A549 (cell line): ENCODE measurements around the gene SPSB3.

Source experiments
- CHD2 ChIP-seq: fragments of 150-350 bp; IDR thresholded peaks from 2 replicates; pipeline ENCODE4 v1.6.1; 2014; ENCODE audit warnings: low read length; ENCODE audit not compliant: partially characterized antibody
- EP300 ChIP-seq, 2 experiments: fragments of >200 bp; sonication (Bioruptor Twin); formaldehyde crosslinking; IDR thresholded peaks; 2 replicates in 1 of 2; 3 replicates in 1 of 2; pipeline ENCODE4 v1.6.1; 2016 to 2017
- FOSL2 ChIP-seq, 2 experiments: fragments of 450-650 bp in 1 of 2; fragments of >200 bp in 1 of 2; sonication (Bioruptor Twin) in 1 of 2; formaldehyde crosslinking; IDR thresholded peaks; 2 replicates each; pipeline versions ENCODE4 v1.5.0 to v1.6.1; 2016 to 2020; ENCODE audit warnings: mild to moderate bottlenecking in 1 of 2, moderate library complexity in 1 of 2
- GATA3 ChIP-seq: IDR thresholded peaks from 2 replicates; pipeline ENCODE4 v1.6.1; 2012; ENCODE audit warnings: borderline replicate concordance
- NFE2L2 ChIP-seq: fragments of 150-350 bp; conservative IDR thresholded peaks from 2 replicates; pipeline ENCODE4 v1.6.1; 2014; ENCODE audit warnings: low read length
- POLR2A ChIP-seq: IDR thresholded peaks from 2 replicates; pipeline ENCODE4 v1.6.1; 2012; ENCODE audit warnings: mild to moderate bottlenecking, low read length
- POLR2AphosphoS2 ChIP-seq: conservative IDR thresholded peaks from 2 replicates; pipeline ENCODE4 v1.6.1; 2012; ENCODE audit warnings: low read length, improper control_type of control experiment, inconsistent platforms
- SREBF2 ChIP-seq: fragments of 450-650 bp; IDR thresholded peaks from 2 replicates; pipeline ENCODE4 v1.6.1; 2014; ENCODE audit warnings: mild to moderate bottlenecking, moderate library complexity
- ZC3H11A ChIP-seq: fragments of 450-650 bp; IDR thresholded peaks from 2 replicates; pipeline ENCODE4 v1.6.1; 2014; ENCODE audit warnings: antibody characterized with exemption, mild to moderate bottlenecking
- TF ChIP-seq, protein P1 (sequence below): fragments of >200 bp; sonication (Bioruptor Twin); formaldehyde crosslinking; IDR thresholded peaks from 3 replicates; pipeline ENCODE4 v1.5.1; 2016
- TF ChIP-seq, protein P2 (sequence below): IDR thresholded peaks from 2 replicates; pipeline ENCODE4 v1.6.1; 2012
- TF ChIP-seq, protein P3 (sequence below): fragments of 150-350 bp; IDR thresholded peaks from 2 replicates; pipeline ENCODE4 v1.6.1; 2014; ENCODE audit warnings: low read depth, mild to moderate bottlenecking, low read length
- TF ChIP-seq, protein P4 (sequence below): fragments of 450-650 bp; IDR thresholded peaks from 2 replicates; pipeline ENCODE4 v1.6.1; 2014; ENCODE audit warnings: antibody characterized with exemption

DNA sequence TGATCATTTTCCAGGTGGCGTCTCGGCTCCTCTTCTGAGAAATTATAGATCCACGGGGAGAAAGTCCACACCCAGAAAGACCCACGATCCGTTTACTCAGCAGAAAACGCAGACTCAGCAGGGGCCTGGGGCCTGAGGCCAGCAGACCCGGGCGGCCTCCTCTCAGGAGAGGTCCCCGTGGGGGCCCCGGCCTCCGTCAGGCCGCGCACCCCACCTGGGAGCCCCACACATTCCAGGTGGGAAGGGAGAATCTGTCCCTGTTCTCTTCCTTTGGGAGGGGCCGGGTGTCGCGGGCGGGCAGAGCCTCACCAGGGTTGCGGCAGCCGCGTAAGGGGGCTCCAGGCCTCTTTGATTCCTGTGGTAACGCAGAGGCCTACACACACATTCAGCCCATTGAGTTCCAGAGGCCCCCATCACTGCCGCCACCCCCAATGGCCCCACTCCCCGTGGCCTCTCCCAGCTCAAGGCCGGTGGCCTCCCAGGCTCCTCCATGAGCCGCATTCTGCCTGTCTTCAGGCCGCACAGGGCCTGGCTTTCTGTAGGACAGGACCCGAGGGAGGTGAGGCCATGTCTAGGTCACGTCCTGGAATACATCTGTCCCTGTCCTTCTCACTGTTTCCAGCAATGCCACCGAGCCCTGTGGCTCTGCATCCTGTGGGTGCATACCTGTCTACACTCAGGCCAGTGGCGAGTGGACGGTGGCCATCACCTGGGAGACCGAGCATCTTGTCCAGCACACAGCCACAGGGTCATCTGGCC lies 12.7 kb upstream of the SPSB3 start:
- TF ChIP-seq POLR2A (no peak), FOSL2 (IDR thresholded peaks at IDR 0.05) (no peak), FOSL2 (CRISPR knock-in tag; IDR thresholded peaks at IDR 0.05) (no peak), POLR2AphosphoS2 (no peak), GATA3 (no peak), ZC3H11A (no peak), CHD2 (no peak), EP300 (IDR thresholded peaks at IDR 0.05) (no peak), NFE2L2 (no peak), SREBF2 (no peak)
- TF ChIP-seq, protein P1, sequence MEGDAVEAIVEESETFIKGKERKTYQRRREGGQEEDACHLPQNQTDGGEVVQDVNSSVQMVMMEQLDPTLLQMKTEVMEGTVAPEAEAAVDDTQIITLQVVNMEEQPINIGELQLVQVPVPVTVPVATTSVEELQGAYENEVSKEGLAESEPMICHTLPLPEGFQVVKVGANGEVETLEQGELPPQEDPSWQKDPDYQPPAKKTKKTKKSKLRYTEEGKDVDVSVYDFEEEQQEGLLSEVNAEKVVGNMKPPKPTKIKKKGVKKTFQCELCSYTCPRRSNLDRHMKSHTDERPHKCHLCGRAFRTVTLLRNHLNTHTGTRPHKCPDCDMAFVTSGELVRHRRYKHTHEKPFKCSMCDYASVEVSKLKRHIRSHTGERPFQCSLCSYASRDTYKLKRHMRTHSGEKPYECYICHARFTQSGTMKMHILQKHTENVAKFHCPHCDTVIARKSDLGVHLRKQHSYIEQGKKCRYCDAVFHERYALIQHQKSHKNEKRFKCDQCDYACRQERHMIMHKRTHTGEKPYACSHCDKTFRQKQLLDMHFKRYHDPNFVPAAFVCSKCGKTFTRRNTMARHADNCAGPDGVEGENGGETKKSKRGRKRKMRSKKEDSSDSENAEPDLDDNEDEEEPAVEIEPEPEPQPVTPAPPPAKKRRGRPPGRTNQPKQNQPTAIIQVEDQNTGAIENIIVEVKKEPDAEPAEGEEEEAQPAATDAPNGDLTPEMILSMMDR = no peak
- TF ChIP-seq, protein P2, sequence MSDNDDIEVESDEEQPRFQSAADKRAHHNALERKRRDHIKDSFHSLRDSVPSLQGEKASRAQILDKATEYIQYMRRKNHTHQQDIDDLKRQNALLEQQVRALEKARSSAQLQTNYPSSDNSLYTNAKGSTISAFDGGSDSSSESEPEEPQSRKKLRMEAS = no peak
- TF ChIP-seq, protein P3, sequence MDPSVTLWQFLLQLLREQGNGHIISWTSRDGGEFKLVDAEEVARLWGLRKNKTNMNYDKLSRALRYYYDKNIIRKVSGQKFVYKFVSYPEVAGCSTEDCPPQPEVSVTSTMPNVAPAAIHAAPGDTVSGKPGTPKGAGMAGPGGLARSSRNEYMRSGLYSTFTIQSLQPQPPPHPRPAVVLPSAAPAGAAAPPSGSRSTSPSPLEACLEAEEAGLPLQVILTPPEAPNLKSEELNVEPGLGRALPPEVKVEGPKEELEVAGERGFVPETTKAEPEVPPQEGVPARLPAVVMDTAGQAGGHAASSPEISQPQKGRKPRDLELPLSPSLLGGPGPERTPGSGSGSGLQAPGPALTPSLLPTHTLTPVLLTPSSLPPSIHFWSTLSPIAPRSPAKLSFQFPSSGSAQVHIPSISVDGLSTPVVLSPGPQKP = no peak
- TF ChIP-seq, protein P4, sequence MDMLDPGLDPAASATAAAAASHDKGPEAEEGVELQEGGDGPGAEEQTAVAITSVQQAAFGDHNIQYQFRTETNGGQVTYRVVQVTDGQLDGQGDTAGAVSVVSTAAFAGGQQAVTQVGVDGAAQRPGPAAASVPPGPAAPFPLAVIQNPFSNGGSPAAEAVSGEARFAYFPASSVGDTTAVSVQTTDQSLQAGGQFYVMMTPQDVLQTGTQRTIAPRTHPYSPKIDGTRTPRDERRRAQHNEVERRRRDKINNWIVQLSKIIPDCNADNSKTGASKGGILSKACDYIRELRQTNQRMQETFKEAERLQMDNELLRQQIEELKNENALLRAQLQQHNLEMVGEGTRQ = no peak
